ENCODE data around the gene ADCY10. TPM values are rescaled to one million over a fixed set of nuclear protein-coding genes. Genes with fewer than 3 reads are reported as not detected.

Gene ADCY10
- total and polyA plus RNA-seq, 2 of the 8 experiments (the other 6 are each of a cell fraction or from before 2014, with no cell fraction given), result 0.02 TPM; not detected in 1

GRCh38 chr1:167864392-167865032, 49.4 kb downstream of the ADCY10 start:
- Histone ChIP-seq H3K9me3 (ENCODE audit: insufficient read depth in 2 of 2, low read depth in 1 of 2, low read length in 1 of 2) (peaks cover 8 to 11% of the 10 kb centered on the region in 2 experiments), H2BK5ac (ENCODE audit: low read depth, low read length) (no peak overlapping the region), H4K20me1 (replicated peaks in 1 of 2; ENCODE audit: control insufficient read depth in 1 of 2, insufficient read depth in 2 of 2, low read length in 2 of 2) (no peaks in the 10 kb centered on the region), H3K9ac (replicated peaks in 1 of 4; ENCODE audit: extremely low read depth in 1 of 4, low read depth in 3 of 4, low read length in 3 of 4) (no peak overlapping the region), H3K23ac (ENCODE audit: insufficient read length) (no peak overlapping the region), H2BK120ac (replicated peaks; ENCODE audit: low read depth, low read length) (no peak overlapping the region), H3K79me1 (ENCODE audit: low read depth, low read length) (no peaks in the 10 kb centered on the region), H3K4me3 (ENCODE audit: extremely low read depth in 1 of 4, insufficient read depth in 2 of 4, low read depth in 3 of 4, low read length in 4 of 4) (no peak overlapping the region), H3K27ac (ENCODE audit: low read depth, low read length) (no peak overlapping the region), H3K4me2 (ENCODE audit: insufficient read depth in 1 of 2, low read depth in 2 of 2, low read length in 2 of 2) (no peak overlapping the region), H2BK20ac (ENCODE audit: low read length) (no peak overlapping the region), H2AFZ (ENCODE audit: low read length) (no peak overlapping the region), H3K18ac (ENCODE audit: extremely low read depth, low read length) (no peak overlapping the region), H3K36me3 (ENCODE audit: control insufficient read depth in 2 of 4, insufficient read depth in 4 of 4, low read length in 3 of 4) (no peaks in the 10 kb centered on the region), H3K4me1 (replicated peaks in 1 of 4; ENCODE audit: control insufficient read depth in 3 of 4, insufficient read depth in 4 of 4, low read length in 3 of 4) (peaks cover 0 to 4% (median 3%) of the 10 kb centered on the region in 4 experiments; a peak in 2 of 7 replicates), H2BK15ac (ENCODE audit: low read length) (0 out of 2 replicates have a peak overlapping the region, but pooled peaks have one; percentile 29), H3K79me2 (ENCODE audit: control insufficient read depth in 1 of 2, insufficient read depth in 2 of 2, low read length in 2 of 2) (no peaks in the 10 kb centered on the region), H4K91ac (replicated peaks; ENCODE audit: insufficient read length, low read length) (no peak overlapping the region), H3K23me2 (ENCODE audit: low read depth, low read length) (no peaks in the 10 kb centered on the region; the same call in 1 of the 2 replicates), H3K27me3 (replicated peaks in 1 of 4; ENCODE audit: control insufficient read depth in 3 of 4, extremely low read depth in 1 of 4, insufficient read depth in 3 of 4, low read length in 3 of 4) (no peaks in the 10 kb centered on the region), H3K14ac (ENCODE audit: insufficient read length) (no peak overlapping the region), H4K8ac (ENCODE audit: extremely low read depth, insufficient read depth, low read length) (no peak overlapping the region), H4K5ac (ENCODE audit: insufficient read length, low read depth, low read length) (no peak overlapping the region), H2BK12ac (ENCODE audit: low read depth, low read length) (no peak overlapping the region), H2AK5ac (ENCODE audit: low read depth, low read length) (no peak overlapping the region), H3K56ac (replicated peaks; ENCODE audit: insufficient read length, low read depth, low read length) (no peak overlapping the region), H3K4ac (replicated peaks; ENCODE audit: insufficient read length, low read depth, low read length) (no peak overlapping the region)
- FAIRE-seq (no peak), DNase-seq (ENCODE audit: low read depth in 1 of 2, low spot score in 2 of 2) (no peak)
- ChIA-PET POLR2A (ENCODE audit: partially characterized antibody) (no interaction called here), CTCF (ENCODE audit: partially characterized antibody) (no interaction called here)
- 84% methylated on average over 6 of the region's 6 CpGs; no CpG with 5 or more reads in 1 of the 2 experiments for WGBS, 2 experiments (ENCODE audit: extremely low coverage in 1 of 2, insufficient coverage in 1 of 2, insufficient read length in 1 of 2, insufficient replicate concordance in 2 of 2, low coverage in 1 of 2, low lambda C conversion rate in 2 of 2, missing lambda C conversion rate in 1 of 2)
- TF ChIP-seq RFX5 (IDR thresholded peaks at IDR 0.05; ENCODE audit: borderline replicate concordance, low read depth, low read length) (no peak), RAD21 (IDR thresholded peaks at IDR 0.05 in 1 of 2, conservative IDR thresholded peaks at IDR 0.05 in 1 of 2; ENCODE audit: low read depth in 2 of 2, low read length in 2 of 2) (no peak), TCF12 (IDR thresholded peaks at IDR 0.05; ENCODE audit: low read depth, low read length) (no peak), SIX5 (IDR thresholded peaks at IDR 0.05; ENCODE audit: low read depth, low read length) (no peak), CTBP2 (IDR thresholded peaks at IDR 0.05; ENCODE audit: borderline replicate concordance, insufficient read depth, insufficient read length, low read length) (no peak), RXRA (IDR thresholded peaks at IDR 0.05; ENCODE audit: insufficient read depth, low read depth, low read length) (no peak), SAP30 (IDR thresholded peaks at IDR 0.05; ENCODE audit: insufficient read depth, insufficient replicate concordance, low read length) (no peak), CHD2 (IDR thresholded peaks at IDR 0.05; ENCODE audit: low read length) (no peak), KDM1A (IDR thresholded peaks at IDR 0.05; ENCODE audit: borderline replicate concordance, low read length) (no peak), JUN (IDR thresholded peaks at IDR 0.05; ENCODE audit: low read depth, low read length) (no peak), SP1 (IDR thresholded peaks at IDR 0.05; ENCODE audit: low read depth, low read length) (no peak), BCL11A (IDR thresholded peaks at IDR 0.05; ENCODE audit: low read depth in 2 of 2, low read length in 2 of 2) (no peak), MAFK (IDR thresholded peaks at IDR 0.05; ENCODE audit: low read depth, low read length) (no peak), ZNF274 (IDR thresholded peaks at IDR 0.05; ENCODE audit: borderline replicate concordance, extremely low read depth, low read length) (no peak)
